Hepatocyte (in vitro differentiated cells): ENCODE data around the gene PHF23. TPM values are rescaled to one million over a fixed set of nuclear protein-coding genes. Genes with fewer than 3 reads are reported as not detected.

Source experiments
- DNase-seq: peaks from one replicate; pipeline ENCODE4 v3.0.0-alpha.2; 2016; ENCODE audit warnings: low spot score
- H2AFZ ChIP-seq: fragments of 200-600 bp; sonication (generic); 2 replicates; pipeline ENCODE4 v1.6.0; 2016; ENCODE audit warnings: antibody characterized with exemption, mild to moderate bottlenecking
- H3K27ac ChIP-seq: fragments of 200-600 bp; sonication (generic); 2 replicates; pipeline ENCODE4 v1.5.1; 2016; ENCODE audit warnings: mild to moderate bottlenecking
- H3K27me3 ChIP-seq: fragments of 200-600 bp; sonication (generic); 2 replicates; pipeline ENCODE4 v1.6.1; 2016
- H3K36me3 ChIP-seq: fragments of 200-600 bp; sonication (generic); replicated peaks from 2 replicates; pipeline ENCODE4 v1.5.1; 2016; ENCODE audit warnings: low read depth; ENCODE audit not compliant: insufficient read depth
- H3K4me1 ChIP-seq: fragments of 200-600 bp; sonication (generic); 2 replicates; pipeline ENCODE4 v1.5.1; 2016; ENCODE audit warnings: mild to moderate bottlenecking, moderate library complexity; ENCODE audit not compliant: insufficient read depth
- H3K4me2 ChIP-seq: fragments of 200-600 bp; sonication (generic); 2 replicates; pipeline ENCODE4 v1.6.0; 2016
- H3K4me3 ChIP-seq: fragments of 200-600 bp; sonication (generic); 2 replicates; pipeline ENCODE4 v1.5.1; 2016; ENCODE audit warnings: mild to moderate bottlenecking
- H3K79me2 ChIP-seq: fragments of 200-600 bp; sonication (generic); 2 replicates; pipeline ENCODE4 v1.6.0; 2017; ENCODE audit warnings: mild to moderate bottlenecking
- H3K9me2 ChIP-seq: fragments of 200-600 bp; sonication (generic); replicated peaks from 2 replicates; pipeline ENCODE4 v1.6.0; 2017; ENCODE audit warnings: mild to moderate bottlenecking; ENCODE audit not compliant: insufficient read depth
- H3K9me3 ChIP-seq: fragments of 200-600 bp; sonication (generic); 2 replicates; pipeline ENCODE4 v1.5.1; 2016; ENCODE audit warnings: low read depth, mild to moderate bottlenecking
- H4K20me1 ChIP-seq: fragments of 200-600 bp; sonication (generic); 2 replicates; pipeline ENCODE4 v1.6.0; 2016; ENCODE audit warnings: mild to moderate bottlenecking; ENCODE audit not compliant: insufficient read depth, poor library complexity, severe bottlenecking
- EZH2 ChIP-seq: fragments of 200-600 bp; sonication (generic); IDR thresholded peaks from 2 replicates; pipeline ENCODE4 v1.6.1; 2016; ENCODE audit warnings: antibody characterized with exemption, mild to moderate bottlenecking, borderline replicate concordance
- EZH2phosphoT487 ChIP-seq: fragments of 200-600 bp; sonication (generic); IDR thresholded peaks from one replicate; pipeline ENCODE4 v1.6.1; 2018; ENCODE audit warnings: antibody characterized with exemption, mild to moderate bottlenecking, low read depth, moderate library complexity; ENCODE audit not compliant: unreplicated experiment, severe bottlenecking
- WGBS: methylation state at CpG from one replicate; pipeline ENCODE4 v1.1.6; 2016; ENCODE audit warnings: low lambda C conversion rate; ENCODE audit errors: missing lambda C conversion rate; 5-methylcytosine and 5-hydroxymethylcytosine counted together
- polyA plus RNA-seq: library from polyadenylated mRNA; unstranded; fragments of >200 nt; fragmentation: Nextera tagmentation; extraction: Ambion mirVana; gene quantifications from 2 replicates; pipeline ENCODE4 v1.2.1, GENCODE V29; 2016
- total RNA-seq: library from RNA; depleted of rRNA; stranded (reverse); fragments of >200 nt; gene quantifications from 2 replicates; pipeline ENCODE4 v1.2.3, GENCODE V29; 2014
- TF ChIP-seq, protein P1 (sequence below): fragments of 200-600 bp; sonication (generic); IDR thresholded peaks from 2 replicates; pipeline ENCODE4 v1.5.1; 2016; ENCODE audit warnings: antibody characterized with exemption, mild to moderate bottlenecking; ENCODE audit not compliant: poor library complexity

PHF23 gene
- total and polyA plus RNA-seq, 2 experiments from 2014 or later, result 53.9 to 78.6 TPM

- 3% methylated on average over 36 of the region's 64 CpGs for WGBS
- Histone ChIP-seq H3K79me2 (peaks cover 34% of the 10 kb centered on the region), H3K9me3 (no peaks in the 10 kb centered on the region), H3K4me3 (peak within 1 kb of the TSS; percentile 87), H3K4me1 (peaks cover 34% of the 10 kb centered on the region), H3K36me3 (no peaks in the 10 kb centered on the region), H3K27ac (peak within 1 kb of the TSS; percentile 98), H3K9me2 (no peaks in the 10 kb centered on the region), H3K27me3 (peaks cover 5% of the 10 kb centered on the region), H4K20me1 (no peaks in the 10 kb centered on the region), H2AFZ (peak within 1 kb of the TSS; percentile 67), H3K4me2 (peak within 1 kb of the TSS; percentile 85)
- TF ChIP-seq EZH2phosphoT487 (peak; percentile 23), EZH2 (no peak)
- TF ChIP-seq, protein P1, sequence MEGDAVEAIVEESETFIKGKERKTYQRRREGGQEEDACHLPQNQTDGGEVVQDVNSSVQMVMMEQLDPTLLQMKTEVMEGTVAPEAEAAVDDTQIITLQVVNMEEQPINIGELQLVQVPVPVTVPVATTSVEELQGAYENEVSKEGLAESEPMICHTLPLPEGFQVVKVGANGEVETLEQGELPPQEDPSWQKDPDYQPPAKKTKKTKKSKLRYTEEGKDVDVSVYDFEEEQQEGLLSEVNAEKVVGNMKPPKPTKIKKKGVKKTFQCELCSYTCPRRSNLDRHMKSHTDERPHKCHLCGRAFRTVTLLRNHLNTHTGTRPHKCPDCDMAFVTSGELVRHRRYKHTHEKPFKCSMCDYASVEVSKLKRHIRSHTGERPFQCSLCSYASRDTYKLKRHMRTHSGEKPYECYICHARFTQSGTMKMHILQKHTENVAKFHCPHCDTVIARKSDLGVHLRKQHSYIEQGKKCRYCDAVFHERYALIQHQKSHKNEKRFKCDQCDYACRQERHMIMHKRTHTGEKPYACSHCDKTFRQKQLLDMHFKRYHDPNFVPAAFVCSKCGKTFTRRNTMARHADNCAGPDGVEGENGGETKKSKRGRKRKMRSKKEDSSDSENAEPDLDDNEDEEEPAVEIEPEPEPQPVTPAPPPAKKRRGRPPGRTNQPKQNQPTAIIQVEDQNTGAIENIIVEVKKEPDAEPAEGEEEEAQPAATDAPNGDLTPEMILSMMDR, result peak; percentile 28
- peak; percentile 95 for DNase-seq
Measured at GRCh38 chr17:7262192-7262934, 23.1 kb upstream of the PHF23 start, which contains the start of gene CLDN7. Gene CLDN7 (minus strand): TSS chr17:7262478. CDS start chr17:7262043, 435 bp downstream.

- Histone ChIP-seq H2AFZ (peak overlapping the region; percentile 61), H3K4me3 (peak overlapping the region; percentile 87), H3K4me2 (peak overlapping the region; percentile 78), H4K20me1 (no peaks in the 10 kb centered on the region), H3K4me1 (peaks cover 34% of the 10 kb centered on the region), H3K27me3 (peaks cover 5% of the 10 kb centered on the region), H3K9me3 (no peaks in the 10 kb centered on the region), H3K79me2 (peaks cover 41% of the 10 kb centered on the region), H3K9me2 (no peaks in the 10 kb centered on the region), H3K27ac (peak overlapping the region; percentile 94), H3K36me3 (no peaks in the 10 kb centered on the region)
- TF ChIP-seq EZH2, result no peak
- peak; percentile 30 for TF ChIP-seq EZH2phosphoT487
- DNase-seq, result peak; percentile 38
- 6% methylated on average over 45 of the region's 71 CpGs for WGBS
Measured at GRCh38 chr17:7261379-7262191, 22.3 kb upstream of the PHF23 start.

GRCh38 chr17:7260651-7261378, 21.6 kb upstream of the PHF23 start:
- H3K9me2 ChIP-seq, result no peaks in the 10 kb centered on the region
- H3K9me3 ChIP-seq, result no peaks in the 10 kb centered on the region
- peak overlapping the region; percentile 94 for H3K27ac ChIP-seq
- WGBS, result 7% methylated on average over 40 of the region's 54 CpGs
- H4K20me1 ChIP-seq, result no peaks in the 10 kb centered on the region
- peaks cover 49% of the 10 kb centered on the region for H3K79me2 ChIP-seq
- peak overlapping the region; percentile 78 for H3K4me2 ChIP-seq
- H2AFZ ChIP-seq, result peak overlapping the region; percentile 61
- no peak for TF ChIP-seq EZH2
- no peak for TF ChIP-seq EZH2phosphoT487
- TF ChIP-seq, protein P1, result no peak
- H3K4me1 ChIP-seq, result peaks cover 34% of the 10 kb centered on the region
- peak; percentile 83 for DNase-seq
- no peaks in the 10 kb centered on the region for H3K36me3 ChIP-seq
- H3K27me3 ChIP-seq, result peaks cover 5% of the 10 kb centered on the region
- H3K4me3 ChIP-seq, result peak overlapping the region; percentile 87
